OCI-M1 (cell line): Measurements from ENCODE around the gene TRMT44.
A peak's percentile ranks its signal among the peaks of the same experiment; 100 is the strongest.

ENCODE experiments used
- DNase-seq: peaks from one replicate; lab custom pipeline; 2025; lab: John Stamatoyannopoulos, UW

The TRMT44 gene, protein sequence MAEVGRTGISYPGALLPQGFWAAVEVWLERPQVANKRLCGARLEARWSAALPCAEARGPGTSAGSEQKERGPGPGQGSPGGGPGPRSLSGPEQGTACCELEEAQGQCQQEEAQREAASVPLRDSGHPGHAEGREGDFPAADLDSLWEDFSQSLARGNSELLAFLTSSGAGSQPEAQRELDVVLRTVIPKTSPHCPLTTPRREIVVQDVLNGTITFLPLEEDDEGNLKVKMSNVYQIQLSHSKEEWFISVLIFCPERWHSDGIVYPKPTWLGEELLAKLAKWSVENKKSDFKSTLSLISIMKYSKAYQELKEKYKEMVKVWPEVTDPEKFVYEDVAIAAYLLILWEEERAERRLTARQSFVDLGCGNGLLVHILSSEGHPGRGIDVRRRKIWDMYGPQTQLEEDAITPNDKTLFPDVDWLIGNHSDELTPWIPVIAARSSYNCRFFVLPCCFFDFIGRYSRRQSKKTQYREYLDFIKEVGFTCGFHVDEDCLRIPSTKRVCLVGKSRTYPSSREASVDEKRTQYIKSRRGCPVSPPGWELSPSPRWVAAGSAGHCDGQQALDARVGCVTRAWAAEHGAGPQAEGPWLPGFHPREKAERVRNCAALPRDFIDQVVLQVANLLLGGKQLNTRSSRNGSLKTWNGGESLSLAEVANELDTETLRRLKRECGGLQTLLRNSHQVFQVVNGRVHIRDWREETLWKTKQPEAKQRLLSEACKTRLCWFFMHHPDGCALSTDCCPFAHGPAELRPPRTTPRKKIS

DNA sequence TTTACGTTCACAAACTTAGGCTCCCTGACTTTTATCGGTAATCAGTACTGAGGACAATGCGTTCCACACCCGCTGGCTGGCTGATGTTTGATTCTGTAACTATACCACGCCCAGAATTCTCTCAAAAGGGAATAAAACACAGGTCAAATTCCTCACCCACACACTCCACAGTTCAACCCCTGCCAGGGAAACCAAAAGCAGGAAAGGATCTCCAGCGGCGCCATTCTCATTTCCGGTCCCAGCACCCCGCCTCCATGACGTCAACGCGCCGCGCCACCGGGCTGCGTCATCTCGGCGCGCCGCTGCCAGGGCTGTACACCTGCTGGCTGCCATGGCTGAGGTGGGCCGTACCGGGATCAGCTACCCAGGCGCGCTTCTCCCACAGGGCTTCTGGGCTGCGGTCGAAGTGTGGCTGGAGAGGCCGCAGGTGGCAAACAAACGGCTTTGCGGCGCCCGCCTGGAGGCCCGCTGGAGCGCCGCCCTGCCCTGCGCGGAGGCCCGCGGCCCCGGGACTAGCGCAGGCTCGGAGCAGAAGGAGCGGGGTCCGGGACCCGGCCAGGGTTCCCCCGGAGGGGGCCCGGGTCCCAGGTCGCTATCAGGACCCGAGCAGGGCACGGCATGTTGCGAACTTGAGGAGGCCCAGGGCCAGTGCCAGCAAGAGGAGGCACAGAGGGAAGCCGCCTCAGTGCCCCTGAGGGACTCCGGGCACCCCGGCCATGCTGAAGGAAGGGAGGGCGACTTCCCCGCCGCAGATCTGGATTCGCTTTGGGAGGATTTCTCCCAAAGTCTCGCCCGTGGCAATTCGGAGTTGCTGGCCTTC is at the start of gene TRMT44, which contains the start of gene ACOX3:
Gene TRMT44 (plus strand): TSS at position 286 of the 820 bp plus-strand sequence. CDS start 46 bp downstream, at position 332.
Gene ACOX3 (minus strand): TSS at position 232 of the 820 bp plus-strand sequence. CDS start 24,202 bp downstream, outside the sequence.
- peak; percentile 93 for DNase-seq

DNA sequence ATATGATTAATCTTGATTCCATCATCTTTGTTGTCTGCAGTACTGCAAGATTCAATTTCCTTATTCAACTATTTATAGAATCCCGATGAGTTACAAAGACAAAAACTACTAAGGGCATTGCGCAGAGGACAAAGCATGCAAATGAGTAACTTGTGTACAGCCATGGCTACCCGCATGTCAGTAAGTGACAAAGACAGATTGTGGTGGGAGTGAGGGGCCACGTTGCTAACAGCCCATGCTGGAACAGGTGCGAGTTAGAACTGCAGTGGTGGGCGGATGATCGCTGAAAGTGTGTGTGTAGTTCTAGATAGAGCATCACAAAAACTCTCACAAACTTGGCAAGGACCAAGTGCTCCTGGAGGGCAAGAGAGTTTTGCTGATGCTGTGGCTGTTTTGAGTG is 49.5 kb upstream of the TRMT44 start:
- no peak for DNase-seq

DNA sequence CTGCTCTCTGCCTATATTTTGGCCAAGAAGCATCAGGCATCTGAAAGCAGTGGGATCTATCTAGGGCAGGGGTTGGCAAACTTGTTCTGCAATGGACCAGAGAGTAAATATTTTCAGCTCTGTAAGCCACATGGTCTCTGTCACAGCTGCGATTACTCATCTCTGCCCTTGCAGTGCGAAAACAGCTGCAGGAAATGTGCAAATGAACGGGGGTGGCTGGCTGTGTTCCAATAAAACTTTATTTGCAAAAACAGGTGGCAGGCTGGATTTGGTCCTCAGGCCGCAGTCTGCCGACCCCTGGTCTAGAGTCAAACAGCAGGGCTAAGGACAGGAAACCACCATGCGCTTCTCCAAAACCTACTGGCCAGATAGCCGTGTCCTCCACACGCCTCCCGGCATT is 48.6 kb upstream of the TRMT44 start:
- no peak for DNase-seq

DNA sequence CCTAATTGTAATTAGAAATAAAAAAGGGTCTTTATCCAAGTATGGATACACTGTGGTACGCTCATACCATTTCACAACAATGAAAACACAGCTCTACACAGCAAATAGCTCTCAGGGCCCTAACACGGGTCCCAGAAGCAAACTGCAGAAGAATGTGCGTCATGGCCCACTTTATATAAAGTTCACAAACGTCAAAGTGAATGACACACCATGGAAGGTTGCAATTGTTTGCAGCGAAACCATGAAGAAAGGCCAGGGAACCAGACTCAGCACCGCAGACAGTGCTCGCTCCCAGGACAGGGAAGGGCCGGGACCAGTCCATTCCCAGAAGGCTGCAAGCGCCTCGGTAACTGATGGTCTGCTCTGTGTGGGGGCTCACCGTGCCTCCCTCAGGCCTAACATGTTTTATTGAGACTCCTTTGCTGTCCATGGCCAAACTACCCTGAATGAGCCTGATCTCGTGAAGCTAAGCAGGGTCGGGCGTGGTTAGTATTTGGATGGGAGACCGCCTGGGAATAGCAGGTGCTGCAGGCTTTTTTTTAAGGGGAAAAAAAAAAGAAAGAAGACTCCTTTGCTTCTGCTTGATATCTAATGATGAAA is 47.9 kb upstream of the TRMT44 start:
- DNase-seq = no peak

DNA sequence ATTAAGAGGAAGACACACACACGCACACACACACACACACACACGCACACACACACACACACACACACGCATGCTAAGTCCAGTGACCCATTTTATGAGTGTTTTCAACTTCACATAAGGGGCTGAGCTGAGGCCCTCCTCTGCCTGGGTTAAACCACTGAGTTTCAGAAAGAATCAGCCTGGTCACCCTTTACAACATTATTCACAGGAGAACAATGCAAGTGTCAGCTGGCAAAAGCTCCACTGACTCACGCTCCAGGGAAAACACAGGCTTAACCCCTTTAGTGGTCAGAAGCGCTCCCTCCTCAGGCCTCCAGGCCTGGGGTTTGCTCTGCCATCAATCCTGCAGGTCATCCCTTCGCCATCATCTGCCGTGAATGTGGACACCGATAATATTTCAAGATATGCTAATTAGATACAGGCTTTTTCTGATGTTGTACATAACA is 47.0 kb upstream of the TRMT44 start:
- DNase-seq = no peak

DNA sequence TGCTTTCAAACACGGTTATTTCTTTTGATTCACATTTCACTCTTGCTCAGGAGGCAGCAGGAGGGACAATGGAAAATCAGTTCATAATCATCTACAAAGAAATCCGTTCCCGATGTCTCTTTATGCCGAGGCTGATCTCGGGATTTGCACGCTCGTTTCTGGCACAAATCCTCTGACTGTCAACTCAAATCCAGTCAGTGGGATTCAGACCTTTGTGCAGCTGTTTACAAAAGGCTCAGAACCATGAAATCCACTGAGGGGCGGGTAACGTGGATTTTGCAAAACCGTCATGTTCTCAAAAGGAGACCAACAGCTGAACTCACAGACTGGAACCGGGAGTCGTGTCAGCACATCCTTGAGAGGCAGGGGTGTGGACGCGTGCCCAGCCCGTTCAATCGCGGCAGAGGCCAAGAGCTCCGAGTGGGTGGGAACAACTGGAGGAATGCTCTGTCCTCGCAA is 46.5 kb upstream of the TRMT44 start:
- no peak for DNase-seq

DNA sequence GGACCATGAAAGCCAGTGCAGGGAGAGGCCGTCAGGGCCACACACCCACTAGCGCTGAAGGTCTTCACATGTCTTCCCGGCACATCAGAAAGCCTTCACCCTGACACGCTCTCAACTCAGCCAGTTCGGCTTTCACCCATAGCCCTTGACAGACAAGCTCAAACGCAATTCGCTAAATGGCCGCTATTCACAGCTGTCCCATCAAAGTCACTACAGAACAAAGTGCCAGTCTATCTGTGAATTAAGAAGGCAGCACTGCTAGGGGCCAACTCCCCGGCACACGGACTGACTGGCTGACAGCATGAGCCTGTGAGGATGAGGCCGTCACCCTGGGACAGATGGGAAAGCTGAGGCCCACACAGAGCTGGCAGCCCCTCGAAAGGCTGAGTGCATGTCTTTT is 45.8 kb upstream of the TRMT44 start:
- no peak for DNase-seq

DNA sequence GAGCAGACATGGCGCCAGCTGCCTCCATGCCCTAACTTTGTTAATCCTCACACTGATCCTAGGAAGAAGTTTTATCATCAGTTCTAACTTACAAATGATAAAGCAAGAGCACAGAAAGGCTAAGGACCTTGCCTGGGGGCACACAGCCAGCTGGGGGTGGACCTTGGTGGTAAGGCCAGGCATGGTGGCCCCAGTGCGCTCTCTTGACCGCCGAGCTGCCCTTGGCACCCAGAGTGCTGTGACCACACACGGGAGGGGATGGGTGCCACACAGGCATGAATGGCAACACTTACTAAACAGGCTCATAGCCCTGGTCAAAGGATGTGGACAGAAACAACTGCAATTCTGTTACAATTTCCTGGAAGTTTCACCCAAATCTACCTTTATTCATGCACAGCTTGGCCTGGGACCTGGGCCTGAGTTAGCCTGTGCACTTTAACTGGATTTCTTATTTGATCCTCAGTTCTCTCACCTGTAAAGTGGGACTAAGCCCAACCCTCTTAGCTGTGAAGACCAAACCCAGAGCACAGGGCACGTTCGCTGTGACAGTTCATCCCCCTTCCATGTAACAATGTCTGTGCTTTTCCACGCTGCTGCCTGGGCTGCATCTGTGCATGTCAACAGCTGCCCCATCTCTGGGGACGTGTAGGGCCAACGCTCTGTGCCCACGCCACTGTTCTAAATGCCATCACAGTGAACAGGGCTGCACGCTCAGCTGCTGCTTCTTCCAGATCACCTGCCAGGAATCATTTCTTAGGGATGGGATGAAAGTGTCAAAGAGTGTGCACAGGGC is 44.9 kb upstream of the TRMT44 start:
- DNase-seq = no peak

DNA sequence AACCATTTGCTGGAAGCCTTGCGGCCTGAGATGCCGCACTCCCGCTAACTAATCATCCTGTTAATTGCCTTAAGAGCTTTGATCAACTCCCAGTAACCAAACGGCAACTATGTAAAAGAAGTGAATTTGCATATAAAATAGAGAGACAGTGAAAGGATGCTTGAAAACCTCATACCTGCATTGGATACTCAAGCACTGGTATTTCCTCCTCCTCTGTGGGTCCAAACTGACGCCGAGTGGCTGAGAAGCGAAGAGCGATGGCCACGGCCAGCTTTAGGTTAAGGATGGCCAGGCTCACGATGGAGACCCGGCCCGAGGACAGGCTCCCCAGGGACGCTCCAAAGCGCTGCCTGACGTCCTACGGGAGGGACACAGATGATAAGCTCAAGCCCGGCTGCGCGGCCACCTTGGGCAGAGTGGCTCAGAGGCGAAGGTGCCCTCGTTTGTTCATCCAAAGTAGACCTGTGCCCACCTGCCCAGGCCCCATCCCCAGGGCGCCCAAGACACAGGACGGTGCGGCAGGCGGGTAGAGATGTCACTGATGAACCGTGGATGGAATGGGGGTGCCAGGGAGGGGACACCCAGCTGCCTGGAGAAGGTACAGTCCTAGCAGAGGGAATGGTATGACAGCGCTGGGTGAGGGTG is 43.7 kb upstream of the TRMT44 start:
- no peak for DNase-seq

DNA sequence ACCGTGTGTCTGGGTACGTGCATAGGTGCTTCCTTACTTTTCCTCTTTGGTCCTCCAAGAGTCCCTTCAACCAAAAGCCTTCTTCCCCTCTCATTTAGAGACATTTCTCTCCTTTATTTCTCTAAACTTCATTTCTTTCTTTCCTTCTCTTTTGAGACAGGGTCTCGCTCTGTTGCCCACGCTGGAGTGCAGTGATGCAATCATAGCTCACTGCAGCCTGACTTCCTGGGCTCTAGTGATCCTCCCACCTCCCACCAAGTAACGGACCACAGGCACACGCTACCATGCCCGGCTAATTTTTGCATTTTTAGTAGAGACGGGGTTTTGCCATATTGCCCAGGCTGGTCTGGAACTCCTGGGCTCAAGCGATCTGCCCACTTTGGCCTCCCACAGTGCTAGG is 42.2 kb upstream of the TRMT44 start:
- no peak for DNase-seq

DNA sequence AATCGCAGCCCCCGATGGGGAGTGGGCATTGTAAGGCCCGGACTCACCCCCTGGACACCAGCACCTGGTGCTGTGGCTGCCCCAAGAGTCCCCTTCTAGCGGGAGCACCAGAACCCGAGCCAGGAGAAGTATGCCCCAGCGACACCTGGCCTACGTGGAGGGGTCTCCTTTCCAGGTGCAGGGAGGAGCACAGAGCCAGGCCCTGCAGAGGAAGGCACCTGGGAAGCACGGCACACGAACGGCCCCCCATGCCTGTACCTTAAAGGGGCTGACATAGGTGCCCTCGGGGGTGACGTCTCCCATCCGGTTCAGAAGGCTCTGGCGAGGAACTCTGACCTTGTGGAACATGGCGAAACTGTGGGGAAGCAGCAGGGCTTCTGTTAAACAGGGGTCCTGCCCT is 41.3 kb upstream of the TRMT44 start:
- no peak for DNase-seq

DNA sequence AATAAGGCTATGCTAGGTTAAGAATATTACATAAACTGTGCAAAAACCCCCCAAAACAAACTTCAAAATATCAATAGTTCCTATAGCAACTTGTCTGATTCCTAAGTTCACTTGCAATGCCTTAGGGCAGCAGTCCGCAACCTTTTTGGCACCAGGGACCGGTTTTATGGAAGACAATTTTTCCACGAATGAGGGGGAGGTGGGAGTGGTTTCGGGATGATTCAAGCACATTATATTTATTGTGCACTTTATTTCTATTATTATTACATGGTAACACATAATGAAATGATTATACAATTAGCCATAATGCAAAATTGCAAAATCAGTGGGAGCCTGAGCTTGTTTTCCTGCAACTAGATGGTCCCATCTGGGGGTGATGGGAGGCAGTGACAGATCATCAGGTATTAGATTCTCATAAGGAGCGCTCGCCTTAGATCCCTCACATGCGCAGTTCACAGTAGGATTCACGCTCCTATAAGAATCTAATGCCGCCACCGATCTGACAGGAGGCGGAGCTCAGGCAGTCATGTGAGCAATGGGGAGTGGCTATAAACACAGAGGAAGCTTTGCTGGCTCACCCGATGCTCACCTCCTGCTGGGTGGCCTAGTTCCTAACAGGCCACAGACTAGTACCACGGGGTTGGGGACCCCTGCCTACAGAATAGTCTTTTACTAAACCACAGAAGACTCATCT is 39.8 kb upstream of the TRMT44 start:
- DNase-seq = no peak

DNA sequence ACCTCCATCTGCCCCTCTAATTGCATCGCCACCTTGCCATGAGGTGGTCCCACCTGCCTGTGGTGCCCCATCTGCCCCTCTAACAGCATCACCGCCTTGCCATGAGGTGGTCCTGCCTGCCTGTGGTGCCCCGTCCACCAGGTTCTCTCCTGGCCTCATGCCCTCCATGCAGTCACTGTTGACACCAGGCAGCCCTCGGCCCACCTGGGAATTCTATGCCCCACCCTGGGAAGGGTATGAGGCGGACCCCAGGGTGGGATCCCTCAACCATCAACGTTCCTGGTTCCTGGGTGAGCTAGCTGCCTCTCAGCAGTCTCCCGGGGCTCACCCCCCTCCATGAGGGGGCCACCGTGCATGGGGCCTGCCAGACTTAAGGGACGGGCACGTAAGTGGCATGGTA is 38.9 kb upstream of the TRMT44 start:
- DNase-seq = no peak

DNA sequence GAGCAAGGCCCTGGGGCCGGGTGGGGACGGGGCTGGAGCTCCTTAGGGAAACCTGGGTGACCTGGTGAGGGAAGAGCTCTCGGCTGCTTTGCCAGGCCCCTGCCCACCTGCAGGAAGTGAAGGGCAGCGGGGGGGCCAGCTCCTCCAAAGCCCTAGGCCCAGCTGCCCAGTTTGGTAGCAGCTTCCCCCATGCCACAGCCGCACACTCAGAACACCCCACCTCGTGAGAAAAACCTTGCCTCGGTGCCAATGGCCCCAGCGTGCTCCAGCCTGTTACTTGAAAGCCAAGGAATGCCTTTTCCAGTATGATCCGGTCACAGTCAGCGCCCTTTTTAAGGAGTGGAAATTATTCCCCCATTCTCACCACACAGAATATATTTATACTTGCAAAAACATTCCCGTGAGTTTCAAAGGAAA is 38.4 kb upstream of the TRMT44 start:
- DNase-seq = no peak

DNA sequence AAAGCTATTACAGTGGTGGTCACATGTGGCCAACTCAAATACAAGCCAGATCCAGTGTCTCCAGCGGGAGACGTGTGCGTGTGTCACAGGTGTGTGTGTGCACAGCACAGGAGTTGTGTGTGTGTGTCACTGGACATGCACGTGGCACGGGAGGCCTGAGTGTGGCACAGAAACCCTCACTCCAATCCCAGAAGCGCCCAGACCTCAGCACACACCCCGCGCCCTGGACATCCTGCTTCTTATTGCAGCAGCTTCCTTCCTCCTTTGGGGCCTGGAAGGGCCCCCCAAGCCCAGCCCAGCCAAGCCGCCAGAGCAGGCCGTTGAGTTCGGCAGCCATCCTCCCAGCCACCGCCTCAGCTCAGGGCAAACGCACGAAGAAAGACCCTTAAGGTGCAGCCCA is 37.9 kb upstream of the TRMT44 start:
- DNase-seq = no peak

DNA sequence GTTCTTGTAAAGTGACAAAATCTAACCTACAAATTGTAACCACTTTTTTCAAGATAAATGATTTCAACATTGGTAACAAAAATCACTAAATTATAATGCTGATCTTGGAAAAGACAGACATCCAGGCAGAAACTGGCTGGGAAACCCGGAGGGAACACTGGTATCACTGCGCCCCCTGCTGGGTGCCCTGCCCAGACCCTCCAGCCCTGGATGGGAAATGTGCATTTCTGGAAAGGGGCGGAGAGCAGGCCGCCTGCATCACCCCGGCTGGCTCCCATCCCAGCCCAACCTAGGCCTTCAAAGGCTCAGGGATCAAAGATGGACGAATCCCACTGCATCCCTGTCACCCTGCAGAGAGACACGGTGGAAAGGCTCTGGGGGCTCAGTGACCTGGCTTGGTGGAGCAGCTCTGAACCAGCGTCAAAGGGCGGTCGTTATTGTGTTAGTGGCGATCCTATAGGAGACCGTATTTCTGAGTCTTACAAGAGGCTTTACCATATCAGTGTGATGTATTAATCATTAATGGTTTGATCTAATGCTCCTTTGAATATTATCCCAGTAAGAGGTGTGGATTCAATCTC is 37.3 kb upstream of the TRMT44 start:
- peak; percentile 76 for DNase-seq

DNA sequence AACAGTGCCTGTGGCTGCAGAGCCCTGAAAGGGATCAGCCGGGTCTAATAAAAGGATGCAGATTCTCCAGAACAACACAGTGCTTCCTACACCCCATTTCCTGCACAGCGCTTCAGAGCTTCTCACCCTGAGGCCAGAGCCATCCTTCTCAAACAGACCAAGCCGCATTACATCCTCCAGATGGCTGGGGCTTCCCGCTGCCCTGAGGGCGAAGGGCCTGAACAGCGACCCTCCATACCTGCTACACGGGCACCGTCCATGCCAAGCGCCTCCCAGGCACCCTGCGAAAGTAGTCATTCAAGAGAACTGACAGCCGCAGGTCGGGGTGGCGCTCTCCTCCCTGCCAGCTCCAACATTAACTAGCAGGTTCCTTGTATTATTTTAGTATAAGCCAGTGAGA is 36.6 kb upstream of the TRMT44 start:
- no peak for DNase-seq

DNA sequence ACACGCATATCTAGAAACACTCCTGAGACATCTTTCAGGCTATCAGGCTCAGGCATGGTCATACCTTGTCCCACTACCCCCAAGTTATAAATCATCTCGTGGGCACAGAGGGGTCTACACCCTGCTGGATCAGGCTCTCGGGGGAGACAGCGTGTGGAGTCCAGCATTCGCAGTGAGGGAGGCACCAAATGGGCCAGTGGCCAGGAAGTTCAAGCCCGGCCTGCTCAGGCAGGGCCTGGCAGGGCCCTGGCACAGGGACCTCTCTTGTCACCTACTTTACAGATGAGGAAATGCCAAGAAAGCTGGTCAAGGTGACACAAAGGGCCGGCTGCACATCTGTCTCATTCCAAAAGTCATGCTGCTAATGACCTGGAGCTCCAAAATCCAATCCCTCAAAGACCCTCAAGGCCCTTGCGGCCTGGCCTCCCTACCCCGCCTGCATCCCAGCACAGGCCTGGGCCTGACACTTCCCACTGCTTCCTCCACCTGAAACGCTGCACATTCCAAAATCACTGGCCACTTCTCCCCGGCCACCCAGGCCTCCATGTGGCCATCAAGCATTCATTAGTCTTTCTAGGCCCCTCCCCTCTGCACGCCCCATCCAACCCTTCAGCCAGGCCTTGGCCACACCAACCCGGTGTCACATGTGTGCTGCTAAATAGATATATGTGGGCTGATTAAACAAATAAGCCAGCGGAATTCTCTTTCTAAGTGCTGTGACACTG is 35.6 kb upstream of the TRMT44 start:
- DNase-seq = no peak

DNA sequence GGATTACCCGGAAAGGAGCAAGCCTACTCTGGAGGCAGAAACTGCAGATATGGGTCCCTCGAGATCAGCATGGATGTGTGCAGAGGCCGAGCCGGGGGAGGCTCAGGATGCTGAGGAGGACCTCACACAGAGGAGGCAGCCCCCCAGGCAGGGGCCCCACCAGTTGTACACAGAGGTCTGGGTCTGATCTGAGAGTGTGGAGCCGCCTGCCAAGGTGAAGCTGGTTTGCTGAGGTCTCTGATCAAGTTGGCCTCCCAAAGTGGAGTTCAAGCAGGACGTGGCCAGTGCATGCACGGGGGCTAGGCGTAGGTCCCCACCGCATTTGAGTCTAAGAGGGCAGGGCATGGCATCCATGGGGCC is 35.1 kb upstream of the TRMT44 start:
- no peak for DNase-seq
